ENCODE measurements around the gene ATP11B. TPM values are rescaled to one million over a fixed set of nuclear protein-coding genes. Genes with fewer than 3 reads are reported as not detected.

The ATP11B gene
- total RNA-seq, 2 donors from 2014 or later: 28.9 to 36.2 TPM

DNA sequence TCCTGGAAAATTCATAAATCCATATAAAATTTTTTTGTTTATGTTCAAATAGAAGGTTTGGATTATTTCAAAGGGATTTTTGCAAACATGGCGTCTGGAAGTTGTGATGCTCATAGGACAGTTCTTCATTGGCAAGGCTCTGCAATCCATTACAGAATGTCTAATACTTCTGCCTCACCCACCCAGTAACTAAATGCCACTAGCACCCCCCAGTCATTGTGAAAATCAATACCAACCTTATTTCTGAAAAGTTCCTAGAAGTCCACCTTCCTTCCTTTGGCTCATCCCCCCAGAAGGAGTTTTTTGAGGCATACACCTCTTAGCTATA lies 17.9 kb downstream of the ATP11B start:
- H3K4me3 ChIP-seq: no peak overlapping the region

DNA sequence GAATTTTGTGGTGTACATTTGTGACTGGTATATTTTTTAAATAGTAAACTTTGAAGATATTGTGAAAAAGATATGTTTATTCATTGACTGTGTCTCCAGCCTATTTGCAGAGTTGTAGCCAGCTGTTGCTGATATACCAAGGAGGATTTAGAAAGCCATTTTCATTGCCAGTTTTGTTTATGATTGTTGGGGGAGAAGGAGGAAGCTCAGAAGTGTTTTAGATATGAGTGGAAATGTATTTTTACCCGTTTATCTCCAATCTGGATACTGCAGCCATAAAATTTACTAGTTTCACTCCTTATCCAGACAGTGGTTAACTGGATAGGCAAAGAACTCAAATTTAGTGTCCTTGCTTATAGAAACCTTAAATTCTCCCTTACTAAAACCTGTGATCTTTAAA lies 18.8 kb downstream of the ATP11B start:
- no peaks in the 10 kb centered on the region for H3K27me3 ChIP-seq
- TF ChIP-seq, protein P1, sequence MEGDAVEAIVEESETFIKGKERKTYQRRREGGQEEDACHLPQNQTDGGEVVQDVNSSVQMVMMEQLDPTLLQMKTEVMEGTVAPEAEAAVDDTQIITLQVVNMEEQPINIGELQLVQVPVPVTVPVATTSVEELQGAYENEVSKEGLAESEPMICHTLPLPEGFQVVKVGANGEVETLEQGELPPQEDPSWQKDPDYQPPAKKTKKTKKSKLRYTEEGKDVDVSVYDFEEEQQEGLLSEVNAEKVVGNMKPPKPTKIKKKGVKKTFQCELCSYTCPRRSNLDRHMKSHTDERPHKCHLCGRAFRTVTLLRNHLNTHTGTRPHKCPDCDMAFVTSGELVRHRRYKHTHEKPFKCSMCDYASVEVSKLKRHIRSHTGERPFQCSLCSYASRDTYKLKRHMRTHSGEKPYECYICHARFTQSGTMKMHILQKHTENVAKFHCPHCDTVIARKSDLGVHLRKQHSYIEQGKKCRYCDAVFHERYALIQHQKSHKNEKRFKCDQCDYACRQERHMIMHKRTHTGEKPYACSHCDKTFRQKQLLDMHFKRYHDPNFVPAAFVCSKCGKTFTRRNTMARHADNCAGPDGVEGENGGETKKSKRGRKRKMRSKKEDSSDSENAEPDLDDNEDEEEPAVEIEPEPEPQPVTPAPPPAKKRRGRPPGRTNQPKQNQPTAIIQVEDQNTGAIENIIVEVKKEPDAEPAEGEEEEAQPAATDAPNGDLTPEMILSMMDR (IDR thresholded peaks at IDR 0.05): no peak
- H3K9me3 ChIP-seq: no peaks in the 10 kb centered on the region
- H3K4me1 ChIP-seq: peaks cover 0 to 36% of the 10 kb centered on the region in 2 donors
- no peaks in the 10 kb centered on the region for H3K36me3 ChIP-seq
- no peak overlapping the region for H3K27ac ChIP-seq
- H3K4me3 ChIP-seq: no peak overlapping the region
- no peak for DNase-seq (ENCODE audit: low spot score)

More for the DNA sequence above, 17.9 kb downstream of the ATP11B start:
- TF ChIP-seq, protein P1 (IDR thresholded peaks at IDR 0.05): no peak
- Histone ChIP-seq H3K4me1 (peaks cover 0 to 33% of the 10 kb centered on the region in 2 donors), H3K9me3 (no peaks in the 10 kb centered on the region), H3K36me3 (no peaks in the 10 kb centered on the region), H3K27ac (no peak overlapping the region), H3K27me3 (no peaks in the 10 kb centered on the region)
- no peak for DNase-seq (ENCODE audit: low spot score)

DNA sequence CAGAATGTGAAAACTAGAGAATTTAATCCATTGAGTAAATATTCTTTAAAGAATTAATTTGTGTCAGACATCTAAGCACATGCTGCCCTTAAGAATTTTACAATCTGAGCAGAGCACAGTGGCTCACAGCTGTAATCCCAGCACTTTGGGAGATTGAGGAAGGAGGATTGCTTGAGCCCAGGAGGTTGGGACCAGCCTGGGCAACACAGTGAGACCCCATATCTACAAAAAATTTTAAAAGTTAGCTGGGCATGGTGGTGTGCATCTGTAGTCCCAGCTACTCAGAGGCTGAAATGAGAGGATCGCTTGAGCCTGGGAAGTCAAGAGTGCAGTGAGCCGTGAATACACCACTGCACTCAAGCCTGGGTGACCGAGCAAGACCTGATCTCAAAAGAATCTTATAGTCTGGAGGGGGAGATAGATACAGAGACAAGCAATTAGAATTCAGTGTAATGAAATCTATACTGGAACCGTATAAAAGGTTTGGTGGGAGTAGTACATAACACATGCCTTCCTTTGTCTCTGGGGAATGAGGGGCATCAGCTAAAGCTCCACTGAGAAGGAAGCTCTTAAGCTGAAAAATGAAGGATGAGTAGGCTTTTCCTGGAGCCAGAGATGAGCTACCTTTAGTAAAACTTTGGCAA lies 21.2 kb downstream of the ATP11B start:
- Histone ChIP-seq H3K4me1 (peaks cover 0 to 27% of the 10 kb centered on the region in 2 donors), H3K36me3 (no peaks in the 10 kb centered on the region), H3K4me3 (no peak overlapping the region), H3K27ac (no peak overlapping the region), H3K9me3 (no peaks in the 10 kb centered on the region), H3K27me3 (no peaks in the 10 kb centered on the region)
- TF ChIP-seq, protein P1 (IDR thresholded peaks at IDR 0.05): no peak
- no peak for DNase-seq (ENCODE audit: low spot score)

DNA sequence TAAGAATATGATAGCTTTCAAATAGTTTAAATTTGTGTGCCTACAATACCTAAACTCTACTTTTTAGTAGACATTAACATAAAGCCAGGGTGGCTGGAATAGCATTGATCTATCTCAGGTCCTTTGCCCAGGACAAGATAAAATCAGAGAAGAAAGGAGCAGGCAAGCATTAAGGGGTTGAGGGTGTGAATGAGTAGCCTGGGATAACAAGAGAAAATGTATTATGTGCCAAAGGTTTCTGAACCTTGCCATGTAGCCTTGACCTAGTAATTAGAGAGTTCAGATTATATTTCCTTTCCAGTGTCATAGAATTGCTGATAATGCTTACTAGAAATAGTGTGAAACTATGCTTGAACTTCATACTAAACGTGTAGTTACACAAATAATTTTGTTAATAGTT lies 22.9 kb downstream of the ATP11B start:
- Histone ChIP-seq H3K9me3 (no peaks in the 10 kb centered on the region), H3K27me3 (no peaks in the 10 kb centered on the region), H3K4me3 (no peak overlapping the region), H3K4me1 (peaks cover 0 to 24% of the 10 kb centered on the region in 2 donors), H3K36me3 (no peaks in the 10 kb centered on the region), H3K27ac (no peak overlapping the region)
- no peak for DNase-seq (ENCODE audit: low spot score)
- TF ChIP-seq, protein P1 (IDR thresholded peaks at IDR 0.05): no peak

DNA sequence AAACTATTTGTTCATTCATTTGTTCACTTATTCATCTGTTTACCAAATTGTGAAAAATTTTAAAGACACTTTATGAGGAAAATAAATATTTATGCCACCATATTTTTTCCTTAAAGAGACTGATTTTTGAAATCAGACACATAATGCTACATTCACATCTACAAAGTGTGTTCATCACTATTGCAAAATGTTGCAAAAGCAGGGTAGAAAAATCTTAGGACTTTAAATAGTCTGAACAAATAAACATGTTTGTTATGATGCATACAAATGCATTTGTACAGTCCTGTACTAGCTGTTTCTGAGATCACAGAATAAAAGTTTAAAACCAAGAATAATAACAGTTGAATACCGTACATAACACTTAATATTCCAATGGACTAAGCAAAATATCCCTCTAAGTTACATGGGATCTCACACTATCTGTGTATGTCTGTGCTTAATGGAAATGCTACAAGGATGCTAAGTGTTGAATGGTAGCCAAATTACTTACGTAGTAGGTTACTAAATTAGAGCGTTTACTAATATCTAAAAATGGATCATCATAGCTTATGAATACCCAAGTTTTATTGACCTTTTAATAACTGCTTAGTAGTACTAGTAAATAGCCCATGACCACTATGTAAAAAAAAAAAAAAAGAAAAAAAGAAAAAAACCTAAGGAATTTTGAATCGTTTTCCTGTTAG lies 25.1 kb downstream of the ATP11B start:
- Histone ChIP-seq H3K4me1 (peaks cover 0 to 24% of the 10 kb centered on the region in 2 donors), H3K9me3 (no peaks in the 10 kb centered on the region), H3K27ac (no peak overlapping the region), H3K4me3 (no peak overlapping the region), H3K36me3 (no peaks in the 10 kb centered on the region), H3K27me3 (no peaks in the 10 kb centered on the region)
- TF ChIP-seq, protein P1 (IDR thresholded peaks at IDR 0.05): no peak
- DNase-seq (ENCODE audit: low spot score): no peak
